SIG-M5 (cell line): ENCODE measurements around the gene TBC1D14.

Experiments used
- DNase-seq: peaks from one replicate; lab custom pipeline; 2025; lab: John Stamatoyannopoulos, UW

The TBC1D14 gene

DNA sequence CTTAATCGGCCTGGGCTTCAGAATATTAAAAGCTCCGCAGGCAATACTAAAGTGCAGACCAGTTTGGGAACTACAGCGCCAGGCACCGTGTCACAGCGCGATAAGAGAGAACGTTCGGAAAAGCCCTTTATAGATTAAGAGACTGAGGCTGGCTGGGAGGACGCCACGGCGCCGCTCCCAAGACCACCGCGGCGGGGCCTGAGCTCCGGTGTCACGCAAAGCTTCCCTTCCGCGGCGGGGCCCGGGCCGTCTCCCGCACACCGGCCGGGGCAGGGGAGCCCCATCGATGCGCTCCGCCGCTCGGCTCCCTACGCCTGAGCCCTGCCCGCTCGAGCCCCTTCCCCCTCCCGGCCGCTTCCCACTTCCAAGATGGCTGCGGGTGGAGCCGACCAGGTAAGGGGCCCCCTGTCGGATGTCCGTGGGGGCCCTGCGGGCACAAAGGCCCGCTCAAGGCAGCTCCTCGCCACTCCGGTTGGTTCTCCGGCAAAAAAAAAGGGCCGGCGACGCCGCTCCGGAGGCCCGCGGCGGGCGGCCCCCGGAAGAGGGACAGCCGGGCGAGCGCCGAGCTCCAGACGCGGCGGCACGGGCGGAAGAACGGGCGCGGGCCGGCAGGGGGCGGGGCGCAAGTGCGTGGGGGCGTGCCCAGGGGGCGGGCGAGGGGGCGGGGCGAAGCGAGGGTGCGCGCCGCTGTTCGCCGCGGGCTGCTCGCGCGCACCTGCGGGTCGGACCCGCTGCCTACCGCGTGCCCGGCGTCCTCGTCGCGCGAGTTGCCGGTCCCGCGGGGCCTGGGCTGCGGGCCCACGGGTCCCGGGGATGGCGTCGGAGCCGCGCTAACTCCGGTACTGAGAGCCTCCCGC, at the start of gene TBC1D14:
TBC1D14 (plus strand) TSS at position 714 of the 857 bp plus-strand sequence. CDS start 13,564 bp downstream, outside the sequence.
- DNase-seq = no peak

- no peak for DNase-seq
Measured at GRCh38 chr4:6868386-6868785, 41.2 kb upstream of the TBC1D14 start.

GRCh38 chr4:6869944-6870343, 39.7 kb upstream of the TBC1D14 start:
- DNase-seq = no peak

- DNase-seq = no peak
Measured at GRCh38 chr4:6873291-6873690, 36.3 kb upstream of the TBC1D14 start.

DNA sequence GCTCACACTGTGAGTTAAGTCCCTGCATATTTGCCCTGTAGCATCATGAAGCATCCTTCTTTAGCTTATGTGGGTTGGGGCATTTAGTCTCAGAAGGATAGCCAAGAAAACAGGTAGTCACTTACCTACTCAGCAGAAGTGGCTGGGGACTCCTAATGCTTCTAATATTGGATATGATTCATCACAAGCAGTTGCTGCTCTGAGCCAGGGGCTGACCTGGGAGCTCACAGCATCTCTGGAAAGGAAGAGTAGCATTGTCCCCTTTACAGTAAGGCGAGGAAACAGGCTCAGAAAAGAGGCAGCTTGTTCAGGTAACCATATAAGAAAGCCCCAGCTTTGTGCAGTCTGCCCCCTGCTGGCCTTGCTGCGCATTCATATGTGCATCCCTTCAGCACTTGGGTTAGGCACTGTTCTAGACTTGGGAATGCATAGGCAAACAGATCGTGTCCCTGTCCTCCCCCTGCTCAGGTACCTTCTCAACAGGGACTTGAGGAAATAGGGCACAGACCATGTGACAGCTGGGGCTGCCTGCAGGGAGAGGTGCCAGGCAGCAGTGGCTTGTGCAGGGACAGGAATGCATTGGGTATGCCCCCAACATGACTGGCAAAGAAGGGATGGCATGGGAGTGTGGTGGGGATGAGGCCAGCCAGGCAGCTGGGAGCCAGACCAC, 35.7 kb upstream of the TBC1D14 start:
- no peak for DNase-seq

- DNase-seq = no peak
Measured at GRCh38 chr4:6874981-6875380, 34.6 kb upstream of the TBC1D14 start.

DNA sequence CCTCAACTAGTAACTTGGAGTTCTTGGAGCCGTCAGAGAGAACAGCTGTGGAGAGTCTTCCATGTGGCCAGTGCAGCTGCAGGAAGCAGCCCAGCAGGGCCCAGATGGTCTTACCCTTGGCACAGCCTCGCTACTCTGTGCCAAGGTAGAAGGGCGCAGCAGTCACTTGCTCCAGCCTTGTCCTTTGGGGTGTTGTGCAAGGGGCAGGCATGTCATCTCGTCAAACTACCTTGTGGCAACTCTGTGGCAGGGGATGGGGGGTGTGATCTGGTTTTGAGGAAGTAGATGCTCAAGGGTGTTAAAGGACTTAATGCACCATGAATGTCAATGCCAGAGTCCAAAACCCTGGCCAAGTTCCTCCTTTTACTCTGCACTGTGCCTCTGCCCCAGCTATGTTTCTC, 34.2 kb upstream of the TBC1D14 start:
- peak; percentile 89 for DNase-seq

DNA sequence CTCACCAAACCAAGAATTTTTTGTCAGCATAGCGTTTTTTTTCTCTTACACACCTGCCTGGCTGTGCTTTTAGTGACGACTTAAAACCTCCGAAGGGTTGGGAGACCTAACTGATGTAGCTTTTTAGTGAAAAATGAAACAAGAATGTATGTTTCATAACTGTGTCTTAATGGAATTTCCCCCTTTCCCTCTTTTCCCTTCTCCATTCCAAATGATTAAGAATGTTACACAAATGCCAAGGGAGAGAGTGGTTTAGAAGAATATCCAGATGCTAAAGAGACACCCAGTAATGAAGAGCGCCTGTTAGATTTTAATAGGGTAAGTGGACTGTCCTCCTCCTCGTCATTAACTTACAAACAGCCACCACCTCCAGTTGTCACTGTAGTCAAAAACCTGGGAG, 33.2 kb upstream of the TBC1D14 start:
- no peak for DNase-seq

DNA sequence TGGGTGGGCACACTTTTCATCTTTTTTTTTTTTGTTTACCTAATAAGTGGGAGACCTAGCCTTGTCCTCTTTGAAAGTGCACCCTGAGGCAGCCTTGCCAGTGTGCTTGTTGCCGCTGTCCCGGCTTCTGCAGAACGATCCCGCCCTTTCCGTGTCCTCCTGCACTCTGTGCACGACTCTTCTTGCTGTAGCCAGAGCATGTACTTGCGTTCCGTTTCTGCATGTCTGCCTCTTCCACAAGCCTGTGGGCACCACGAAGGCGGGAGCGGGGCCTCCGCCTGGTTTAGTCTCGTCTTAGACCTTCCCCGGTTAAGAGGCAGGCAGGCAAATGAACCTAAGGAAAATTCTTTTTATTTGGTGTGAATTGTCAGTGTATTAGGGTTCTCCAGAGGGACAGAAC, 32.6 kb upstream of the TBC1D14 start:
- no peak for DNase-seq

GRCh38 chr4:6878451-6879059, 31.1 kb upstream of the TBC1D14 start:
- DNase-seq = no peak

DNA sequence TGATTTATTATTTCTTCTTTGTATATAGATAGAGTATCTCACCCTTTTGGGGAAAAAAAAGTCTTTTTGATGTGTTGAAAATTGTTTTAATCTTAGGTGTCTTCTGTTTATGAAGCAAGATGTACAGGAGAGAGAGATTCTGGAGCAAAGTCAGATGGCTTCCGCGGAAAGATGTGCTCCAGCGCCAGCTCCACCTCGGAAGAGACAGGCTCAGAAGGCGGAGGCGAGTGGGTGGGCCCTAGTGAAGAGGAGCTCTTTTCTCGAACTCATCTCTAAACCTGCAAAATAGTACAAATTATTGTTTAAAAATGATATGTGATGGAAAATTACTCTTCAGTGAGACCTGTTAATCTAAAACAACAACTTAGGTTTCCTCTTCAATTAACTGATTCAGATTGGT, 28.9 kb upstream of the TBC1D14 start:
- no peak for DNase-seq

GRCh38 chr4:6881908-6882307, 27.7 kb upstream of the TBC1D14 start:
- DNase-seq = no peak

GRCh38 chr4:6884341-6884870, 25.2 kb upstream of the TBC1D14 start:
- DNase-seq = no peak

DNA sequence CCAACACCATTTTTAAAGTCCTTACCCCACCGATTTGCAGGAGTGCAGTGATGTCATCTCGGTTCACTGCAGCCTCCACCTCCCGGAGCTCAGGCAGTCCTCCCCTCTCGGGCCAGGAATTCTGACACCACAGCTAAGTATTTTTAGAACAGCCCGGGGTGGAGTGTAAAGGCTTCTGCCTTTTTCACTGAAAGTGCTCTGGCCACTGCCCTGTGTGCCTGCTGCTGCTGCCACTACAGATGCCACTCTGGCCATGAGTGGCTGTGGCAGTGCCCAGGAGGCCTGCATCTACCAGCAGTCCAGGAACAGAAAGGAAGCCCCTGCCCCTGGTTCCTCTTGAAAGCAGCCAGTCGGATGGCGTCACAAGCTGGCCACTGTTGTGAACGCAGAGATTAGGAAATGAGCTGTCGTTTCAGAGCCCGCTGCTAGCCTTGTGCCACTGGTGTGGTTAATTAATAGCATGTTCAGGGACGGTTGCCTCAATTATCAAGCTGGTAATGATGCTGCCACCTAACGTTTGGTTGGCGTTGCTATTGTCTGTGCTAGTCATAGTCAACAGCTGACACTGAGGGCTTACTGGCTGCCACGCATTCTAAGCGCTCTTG, 23.6 kb upstream of the TBC1D14 start:
- peak; percentile 45 for DNase-seq

DNA sequence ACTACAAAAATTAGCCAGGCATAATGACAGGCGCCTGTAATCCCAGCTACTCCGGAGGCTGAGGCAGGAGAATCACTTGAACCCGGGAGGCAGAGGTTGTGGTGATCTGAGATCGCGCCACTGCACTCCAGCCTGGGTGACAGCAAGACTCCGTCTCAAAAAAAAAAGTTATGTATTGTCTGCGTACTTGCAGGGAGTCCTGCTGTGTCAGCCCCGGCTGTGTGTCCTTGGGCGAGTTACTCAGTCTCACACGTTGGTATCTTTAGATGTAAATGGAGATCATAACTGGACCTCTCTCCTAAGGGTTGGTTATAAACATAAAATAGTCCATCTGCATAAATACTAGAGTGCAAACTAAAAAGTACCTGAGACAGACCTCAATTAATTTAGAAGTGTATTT, 22.7 kb upstream of the TBC1D14 start:
- DNase-seq = no peak

GRCh38 chr4:6887591-6888371, 21.8 kb upstream of the TBC1D14 start:
- DNase-seq = no peak

GRCh38 chr4:6888506-6889071, 21.0 kb upstream of the TBC1D14 start:
- no peak for DNase-seq

- no peak for DNase-seq
Measured at GRCh38 chr4:6889101-6889735, 20.4 kb upstream of the TBC1D14 start.

DNA sequence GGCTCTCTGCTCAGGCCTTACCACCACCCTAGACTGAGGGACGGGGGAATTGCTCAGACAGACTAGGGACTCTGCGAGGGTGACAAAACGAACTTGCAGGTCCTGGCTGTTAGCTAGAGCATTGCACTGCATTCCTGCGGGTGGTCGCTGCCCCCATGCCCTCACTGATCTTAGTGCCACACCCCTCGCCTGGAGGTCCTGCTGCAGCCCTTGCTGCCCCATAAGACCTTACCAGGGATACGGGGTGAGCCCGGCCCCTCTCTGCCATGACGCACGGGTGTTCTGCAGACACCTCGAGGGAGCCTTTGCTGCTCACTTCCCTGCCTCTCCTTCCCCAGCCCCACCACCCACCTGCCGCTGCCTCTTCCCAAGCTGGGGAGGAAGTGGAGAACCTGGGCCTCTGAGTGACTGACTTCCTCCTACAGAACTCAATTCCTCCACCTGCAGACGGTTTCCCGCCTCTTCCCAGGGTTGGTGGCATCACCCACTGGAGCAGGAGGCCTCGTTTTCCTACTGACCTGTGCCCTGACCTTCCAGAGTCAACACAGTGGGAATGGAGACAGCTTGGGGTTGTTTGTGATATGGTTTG, 19.8 kb upstream of the TBC1D14 start:
- no peak for DNase-seq

DNA sequence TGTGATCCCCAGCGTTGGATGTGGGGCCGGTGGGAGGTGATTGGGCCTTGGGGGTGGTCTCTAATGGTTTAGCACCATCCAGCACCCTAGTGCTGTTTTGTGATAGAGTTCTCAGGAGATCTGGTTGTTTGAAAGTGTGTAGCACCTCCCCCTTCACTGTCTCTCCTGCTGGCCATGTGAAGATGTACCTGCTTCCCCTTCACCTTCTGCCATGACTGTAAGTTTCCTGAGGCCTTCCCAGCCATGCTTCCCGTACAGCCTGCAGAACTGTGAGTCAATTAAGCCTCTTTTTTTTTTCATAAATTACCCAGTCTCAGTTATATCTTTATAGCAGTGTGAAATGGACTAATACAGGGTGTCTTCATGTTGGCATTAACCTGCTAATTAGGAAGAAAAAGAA, 19.3 kb upstream of the TBC1D14 start:
- no peak for DNase-seq
